Measurements from ENCODE around the gene KLK8. TPM values are rescaled to one million over a fixed set of nuclear protein-coding genes. Genes with fewer than 3 reads are reported as not detected.

Gene KLK8
- polyA plus RNA-seq, 1 of the 3 experiments (the other 2 are of a cell fraction), result not detected

GRCh38 chr19:51043497-51043896 lies 42.1 kb upstream of the KLK8 start:
- CTCF ChIA-PET, result interaction anchor here (0.9 to 1.3 kb wide), 2 partner anchors 22 to 26 kb away, joined by 4 read pairs; no protein-coding TSS in a partner anchor
- POLR2A ChIA-PET, result no interaction called here

GRCh38 chr19:51040151-51040550 lies 38.7 kb upstream of the KLK8 start:
- POLR2A ChIA-PET, result no interaction called here
- 15% methylated on average over 6 of the region's 6 CpGs for WGBS (ENCODE audit: low lambda C conversion rate)
- no peaks in the 10 kb centered on the region for H3K79me2 ChIP-seq (ENCODE audit: insufficient read depth)
- no peaks in the 10 kb centered on the region for H3K9me3 ChIP-seq
- H3K36me3 ChIP-seq (replicated peaks in 1 of 2; ENCODE audit: control insufficient read depth in 1 of 2, insufficient read depth in 2 of 2, low read length in 1 of 2), result no peaks in the 10 kb centered on the region
- no peaks in the 10 kb centered on the region for H3K9me2 ChIP-seq
- H2AFZ ChIP-seq (ENCODE audit: low read depth), result no peak overlapping the region
- no peak for DNase-seq
- TF ChIP-seq GATA2 (CRISPR knock-in tag; IDR thresholded peaks at IDR 0.05) (no peak), REST (IDR thresholded peaks at IDR 0.05; ENCODE audit: low read depth, low read length) (no peak), PBX3 (IDR thresholded peaks at IDR 0.05) (no peak), RAD21 (IDR thresholded peaks at IDR 0.05; ENCODE audit: low read length) (no peak)
- H3K4me3 ChIP-seq (ENCODE audit: low read depth in 2 of 2, low read length in 1 of 2), result no peak overlapping the region
- no peaks in the 10 kb centered on the region for H3K4me1 ChIP-seq (ENCODE audit: control insufficient read depth in 1 of 2, insufficient read depth in 2 of 2, low read depth in 1 of 2, low read length in 1 of 2)
- H4K20me1 ChIP-seq (ENCODE audit: insufficient read depth), result no peaks in the 10 kb centered on the region
- no peaks in the 10 kb centered on the region for H3F3A ChIP-seq (replicated peaks; ENCODE audit: insufficient read depth)
- peaks cover 21% of the 10 kb centered on the region; the same call in 1 of the 2 replicates for H3K27me3 ChIP-seq (ENCODE audit: insufficient read depth)
- no peak overlapping the region for H3K4me2 ChIP-seq
- H3K9ac ChIP-seq, result no peak overlapping the region
- H3K27ac ChIP-seq (ENCODE audit: low read depth in 2 of 2, low read length in 1 of 2), result no peak overlapping the region
- CTCF ChIA-PET, result interaction anchor here (1.5 kb wide), 1 partner anchor 19 kb away, joined by 4 read pairs; no protein-coding TSS in a partner anchor

More at GRCh38 chr19:51043497-51043896, 42.1 kb upstream of the KLK8 start:
- no peak overlapping the region for H2AFZ ChIP-seq (ENCODE audit: low read depth)
- H3K9me3 ChIP-seq, result no peaks in the 10 kb centered on the region
- no peaks in the 10 kb centered on the region for H4K20me1 ChIP-seq (ENCODE audit: insufficient read depth)
- H3K9ac ChIP-seq, result no peak overlapping the region
- no peaks in the 10 kb centered on the region for H3F3A ChIP-seq (replicated peaks; ENCODE audit: insufficient read depth)
- TF ChIP-seq REST (IDR thresholded peaks at IDR 0.05; ENCODE audit: low read depth, low read length), result no peak
- no peak for TF ChIP-seq FOXJ3 (CRISPR knock-in tag; IDR thresholded peaks at IDR 0.05)
- TF ChIP-seq TCF12 (IDR thresholded peaks at IDR 0.05), result no peak
- TF ChIP-seq PBX3 (IDR thresholded peaks at IDR 0.05), result no peak
- no peaks in the 10 kb centered on the region for H3K79me2 ChIP-seq (ENCODE audit: insufficient read depth)
- no peaks in the 10 kb centered on the region for H3K4me1 ChIP-seq (ENCODE audit: control insufficient read depth in 1 of 2, insufficient read depth in 2 of 2, low read depth in 1 of 2, low read length in 1 of 2)
- H3K27ac ChIP-seq (ENCODE audit: low read depth in 2 of 2, low read length in 1 of 2), result no peak overlapping the region
- H3K4me3 ChIP-seq (ENCODE audit: low read depth in 2 of 2, low read length in 1 of 2), result no peak overlapping the region
- H3K36me3 ChIP-seq (replicated peaks in 1 of 2; ENCODE audit: control insufficient read depth in 1 of 2, insufficient read depth in 2 of 2, low read length in 1 of 2), result no peaks in the 10 kb centered on the region
- WGBS (ENCODE audit: low lambda C conversion rate), result 11% methylated on average over 3 of the region's 9 CpGs
- no peak for DNase-seq
- H3K27me3 ChIP-seq (ENCODE audit: insufficient read depth), result peaks cover 37% of the 10 kb centered on the region; the same call in 1 of the 2 replicates
- H3K4me2 ChIP-seq, result no peak overlapping the region
- no peaks in the 10 kb centered on the region for H3K9me2 ChIP-seq

Measured in SK-N-SH (cell line).